ENCODE measurements around the gene MYO1D. TPM values are rescaled to one million over a fixed set of nuclear protein-coding genes. Genes with fewer than 3 reads are reported as not detected.

MYO1D gene
- total RNA-seq, 1 experiment from 2014 or later = 35.7 TPM

- CTCF ChIA-PET = interaction anchor here (1.6 kb wide), 1 partner anchor 19 kb away, joined by 6 read pairs; no protein-coding TSS in a partner anchor
- Histone ChIP-seq H4K20me1 (ENCODE audit: insufficient read depth) (no peaks in the 10 kb centered on the region), H3K4me2 (ENCODE audit: low read length) (no peak overlapping the region), H3K9me2 (ENCODE audit: insufficient read depth) (no peaks in the 10 kb centered on the region), H3K79me2 (ENCODE audit: insufficient read depth, low read length) (no peaks in the 10 kb centered on the region), H3K4me3 (replicated peaks in 1 of 2; ENCODE audit: low read depth in 1 of 2, low read length in 2 of 2) (no peak overlapping the region), H3K27me3 (ENCODE audit: insufficient read depth, low read length) (no peaks in the 10 kb centered on the region), H3K36me3 (ENCODE audit: control insufficient read depth in 1 of 2, insufficient read depth in 2 of 2, low read length in 2 of 2) (no peaks in the 10 kb centered on the region), H3K9me3 (ENCODE audit: control insufficient read depth in 1 of 2, insufficient read depth in 1 of 2, low read depth in 1 of 2, low read length in 2 of 2) (no peaks in the 10 kb centered on the region), H3K27ac (ENCODE audit: low read depth, low read length) (no peak overlapping the region), H2AFZ (ENCODE audit: low read depth, low read length, poor library complexity, severe bottlenecking) (no peak overlapping the region), H3K4me1 (ENCODE audit: control insufficient read depth in 1 of 2, insufficient read depth in 2 of 2, low read length in 2 of 2) (no peaks in the 10 kb centered on the region), H3K9ac (ENCODE audit: low read length) (no peak overlapping the region)
- POLR2A ChIA-PET = no interaction called here
- BruUV-seq (replicated peaks) = no TSS peak
- intact Hi-C loops (cut with micrococcal nuclease) = no loop called here
- DNase-seq (ENCODE audit: low read depth, low spot score) (no peak), ATAC-seq (no peak)
- TF ChIP-seq ZNF274 (IDR thresholded peaks at IDR 0.05; ENCODE audit: low read depth, low read length) (no peak), ELF1 (IDR thresholded peaks at IDR 0.05; ENCODE audit: borderline replicate concordance, low read depth) (no peak)
- RAD21 ChIA-PET (ENCODE audit: low non-redundant PET in 1 of 2, low total read pairs in 2 of 2, uncharacterized antibody in 2 of 2, unreplicated experiment in 2 of 2) = no interaction called here
These were observed 113.0 kb downstream of the MYO1D start for GRCh38 chr17:32763855-32764439.

- CTCF ChIA-PET = no interaction called here
- TF ChIP-seq CBX3 (IDR thresholded peaks at IDR 0.05; ENCODE audit: low read depth) = no peak
- no peak for TF ChIP-seq SP1 (IDR thresholded peaks at IDR 0.05; ENCODE audit: low read depth)
- TF ChIP-seq FOSL1 (IDR thresholded peaks at IDR 0.05; ENCODE audit: low read depth) = no peak
- TF ChIP-seq MAX (IDR thresholded peaks at IDR 0.05) = no peak
- no peak for TF ChIP-seq EZH2phosphoT487 (IDR thresholded peaks at IDR 0.05; ENCODE audit: borderline replicate concordance)
- H2AFZ ChIP-seq (ENCODE audit: low read depth, low read length, poor library complexity, severe bottlenecking) = no peak overlapping the region
- H3K9ac ChIP-seq (ENCODE audit: low read length) = no peak overlapping the region
- H3K4me1 ChIP-seq (ENCODE audit: control insufficient read depth in 1 of 2, insufficient read depth in 2 of 2, low read length in 2 of 2) = no peaks in the 10 kb centered on the region
- DNase-seq (ENCODE audit: low read depth, low spot score) (no peak), ATAC-seq (no peak)
- RAD21 ChIA-PET (ENCODE audit: low non-redundant PET in 1 of 2, low total read pairs in 2 of 2, uncharacterized antibody in 2 of 2, unreplicated experiment in 2 of 2) = no interaction called here
- no peaks in the 10 kb centered on the region for H3K27me3 ChIP-seq (ENCODE audit: insufficient read depth, low read length)
- intact Hi-C loops (cut with micrococcal nuclease) = loop anchor here (10.0 kb wide), 1 partner anchor 505 kb away; no protein-coding TSS in a partner anchor
- no peaks in the 10 kb centered on the region for H3K36me3 ChIP-seq (ENCODE audit: control insufficient read depth in 1 of 2, insufficient read depth in 2 of 2, low read length in 2 of 2)
- H3K79me2 ChIP-seq (ENCODE audit: insufficient read depth, low read length) = no peaks in the 10 kb centered on the region
- no peak overlapping the region for H3K27ac ChIP-seq (ENCODE audit: low read depth, low read length)
- POLR2A ChIA-PET = no interaction called here
- no peaks in the 10 kb centered on the region for H4K20me1 ChIP-seq (ENCODE audit: insufficient read depth)
- no peaks in the 10 kb centered on the region for H3K9me2 ChIP-seq (ENCODE audit: insufficient read depth)
- no TSS peak for BruUV-seq (replicated peaks)
- no peak overlapping the region for H3K4me3 ChIP-seq (replicated peaks in 1 of 2; ENCODE audit: low read depth in 1 of 2, low read length in 2 of 2)
- H3K9me3 ChIP-seq (ENCODE audit: control insufficient read depth in 1 of 2, insufficient read depth in 1 of 2, low read depth in 1 of 2, low read length in 2 of 2) = no peaks in the 10 kb centered on the region
- H3K4me2 ChIP-seq (ENCODE audit: low read length) = no peak overlapping the region
These were observed 117.4 kb downstream of the MYO1D start for GRCh38 chr17:32759476-32759875.

Measured in HCT116 (cell line).